Lung (tissue), 12 donors: Measurements from ENCODE around the gene PSMB11. TPM values are rescaled to one million over a fixed set of nuclear protein-coding genes. Genes with fewer than 3 reads are reported as not detected.

Experiments used
- ATAC-seq: fragments of 200-7000 bp; cut with Tn5 transposase; one replicate; pipeline ENCODE4 v1.9.1; 2020; ENCODE audit warnings: moderate number of reproducible peaks; ENCODE audit not compliant: insufficient read depth, low FRiP score
- DNase-seq, 3 donors: peaks; one replicate each; pipeline ENCODE4 v3.0.0-alpha.2; 2013 to 2017
- H3K27ac ChIP-seq, 2 donors: one replicate each; pipeline ENCODE4 v1.5.1; 2013; ENCODE audit warnings: mild to moderate bottlenecking in 2 of 2, moderate library complexity in 2 of 2, control low read depth in 1 of 2, inconsistent platforms in 1 of 2, low read depth in 1 of 2, low read length in 1 of 2
- H3K27me3 ChIP-seq, 3 donors: one replicate each; pipeline ENCODE4 v1.5.1; 2013; ENCODE audit warnings: low read length in 2 of 3; ENCODE audit not compliant: control insufficient read depth in 3 of 3, insufficient read depth in 3 of 3
- H3K36me3 ChIP-seq, 4 donors: one replicate each; pipeline ENCODE4 v1.5.1; 2013; ENCODE audit warnings: low read length in 4 of 4, mild to moderate bottlenecking in 1 of 4, moderate library complexity in 1 of 4; ENCODE audit not compliant: control insufficient read depth in 4 of 4, insufficient read depth in 4 of 4
- H3K4me1 ChIP-seq, 5 donors: one replicate each; pipeline ENCODE4 v1.5.1; 2013; ENCODE audit warnings: low read length in 5 of 5, mild to moderate bottlenecking in 2 of 5, moderate library complexity in 1 of 5; ENCODE audit not compliant: control insufficient read depth in 5 of 5, insufficient read depth in 5 of 5
- H3K4me3 ChIP-seq: one replicate; pipeline ENCODE4 v1.5.1; 2013; ENCODE audit warnings: mild to moderate bottlenecking, control low read depth, moderate library complexity
- H3K9ac ChIP-seq, 2 donors: one replicate each; pipeline ENCODE4 v1.5.1; 2013; ENCODE audit warnings: low read length in 2 of 2, control low read depth in 1 of 2; ENCODE audit not compliant: insufficient read depth in 1 of 2
- H3K9me3 ChIP-seq, 4 donors: one replicate each; pipeline ENCODE4 v1.5.1; 2013; ENCODE audit warnings: low read length in 3 of 4, mild to moderate bottlenecking in 1 of 4, moderate library complexity in 1 of 4; ENCODE audit not compliant: control insufficient read depth in 4 of 4, insufficient read depth in 3 of 4
- WGBS, 2 donors: extraction: QIAGEN DNeasy Blood & Tissue Kit; methylation state at CpG; one replicate each; pipeline ENCODE4 v1.1.7; 2013; 5-methylcytosine and 5-hydroxymethylcytosine counted together
- polyA plus RNA-seq, 2 donors: library from polyadenylated mRNA; stranded (reverse); fragments of 200-250 nt; gene quantifications; one replicate each; pipeline ENCODE4 v1.2.1, GENCODE V29; 2013
- total RNA-seq, 2 donors: library from RNA; depleted of rRNA in 1 of 2; stranded (reverse); fragments of >200 nt in 1 of 2; gene quantifications; one replicate each; pipeline ENCODE4 v1.2.1, GENCODE V29; 2014 to 2021
- TF ChIP-seq, protein P1 (sequence below): IDR thresholded peaks from 2 replicates; pipeline ENCODE4 v1.5.1; 2012; ENCODE audit warnings: mild to moderate bottlenecking; ENCODE audit errors: control extremely low read depth, extremely low read depth
- donor health status: control.
- donor health status: control.
- donor health status: Bipolar disorder and iron deficiency.
- donor health status: healthy.
- donor health status: DM: yes; HTN: yes; CAD: no.

PSMB11 gene
- total and polyA plus RNA-seq, 4 donors: not detected

DNA sequence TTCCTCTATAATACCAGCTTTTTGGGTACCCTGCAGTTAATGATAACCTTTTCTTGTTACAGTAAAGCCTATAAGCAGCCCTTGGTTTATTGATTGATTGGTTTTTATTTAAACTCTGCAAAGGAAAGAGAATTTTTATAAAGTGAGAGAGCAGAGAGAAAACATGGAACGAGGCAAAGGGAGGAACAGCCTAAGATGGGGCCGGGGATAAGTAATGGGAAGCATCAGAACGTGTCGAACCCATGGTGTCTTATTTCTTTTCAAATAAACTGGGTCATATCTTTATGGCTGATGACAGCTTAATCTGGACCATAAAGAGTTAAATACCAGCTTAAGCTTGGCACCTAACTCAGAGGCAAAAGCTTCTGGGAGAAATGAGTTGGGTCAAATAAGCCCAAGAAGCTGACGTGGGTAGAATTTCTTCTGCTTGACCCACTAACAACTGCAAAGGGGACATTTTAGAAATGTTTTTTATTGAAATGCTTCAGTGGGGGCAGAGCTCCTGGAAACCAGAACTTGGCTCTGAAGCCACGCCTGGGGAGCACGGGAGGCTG, 20.0 kb upstream of the PSMB11 start:
- no peak for DNase-seq

GRCh38 chr14:23023022-23023794, 18.8 kb upstream of the PSMB11 start:
- Histone ChIP-seq H3K27me3 (no peaks in the 10 kb centered on the region), H3K4me3 (no peak overlapping the region), H3K9me3 (no peaks in the 10 kb centered on the region), H3K27ac (no peak overlapping the region), H3K36me3 (peaks cover 0 to 13% (median 3%) of the 10 kb centered on the region in 4 donors), H3K4me1 (peaks cover 0 to 16% (median 0%) of the 10 kb centered on the region in 5 donors), H3K9ac (no peak overlapping the region)
- ATAC-seq: no peak
- WGBS, 2 donors: 85 to 88% methylated on average over 8 of the region's 8 CpGs
- TF ChIP-seq, protein P1, sequence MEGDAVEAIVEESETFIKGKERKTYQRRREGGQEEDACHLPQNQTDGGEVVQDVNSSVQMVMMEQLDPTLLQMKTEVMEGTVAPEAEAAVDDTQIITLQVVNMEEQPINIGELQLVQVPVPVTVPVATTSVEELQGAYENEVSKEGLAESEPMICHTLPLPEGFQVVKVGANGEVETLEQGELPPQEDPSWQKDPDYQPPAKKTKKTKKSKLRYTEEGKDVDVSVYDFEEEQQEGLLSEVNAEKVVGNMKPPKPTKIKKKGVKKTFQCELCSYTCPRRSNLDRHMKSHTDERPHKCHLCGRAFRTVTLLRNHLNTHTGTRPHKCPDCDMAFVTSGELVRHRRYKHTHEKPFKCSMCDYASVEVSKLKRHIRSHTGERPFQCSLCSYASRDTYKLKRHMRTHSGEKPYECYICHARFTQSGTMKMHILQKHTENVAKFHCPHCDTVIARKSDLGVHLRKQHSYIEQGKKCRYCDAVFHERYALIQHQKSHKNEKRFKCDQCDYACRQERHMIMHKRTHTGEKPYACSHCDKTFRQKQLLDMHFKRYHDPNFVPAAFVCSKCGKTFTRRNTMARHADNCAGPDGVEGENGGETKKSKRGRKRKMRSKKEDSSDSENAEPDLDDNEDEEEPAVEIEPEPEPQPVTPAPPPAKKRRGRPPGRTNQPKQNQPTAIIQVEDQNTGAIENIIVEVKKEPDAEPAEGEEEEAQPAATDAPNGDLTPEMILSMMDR: no peak
- DNase-seq: no peak

More for the DNA sequence above, 20.0 kb upstream of the PSMB11 start:
- H3K4me1 ChIP-seq: peaks cover 0 to 16% (median 0%) of the 10 kb centered on the region in 5 donors
- peaks cover 0 to 13% (median 2%) of the 10 kb centered on the region in 4 donors for H3K36me3 ChIP-seq
- no peaks in the 10 kb centered on the region for H3K9me3 ChIP-seq
- no peak overlapping the region for H3K9ac ChIP-seq
- 72 to 79% methylated on average over 7 of the region's 7 CpGs for WGBS, 2 donors
- ATAC-seq: no peak
- no peak overlapping the region for H3K4me3 ChIP-seq
- no peaks in the 10 kb centered on the region for H3K27me3 ChIP-seq
- no peak overlapping the region for H3K27ac ChIP-seq
- TF ChIP-seq, protein P1: no peak

DNA sequence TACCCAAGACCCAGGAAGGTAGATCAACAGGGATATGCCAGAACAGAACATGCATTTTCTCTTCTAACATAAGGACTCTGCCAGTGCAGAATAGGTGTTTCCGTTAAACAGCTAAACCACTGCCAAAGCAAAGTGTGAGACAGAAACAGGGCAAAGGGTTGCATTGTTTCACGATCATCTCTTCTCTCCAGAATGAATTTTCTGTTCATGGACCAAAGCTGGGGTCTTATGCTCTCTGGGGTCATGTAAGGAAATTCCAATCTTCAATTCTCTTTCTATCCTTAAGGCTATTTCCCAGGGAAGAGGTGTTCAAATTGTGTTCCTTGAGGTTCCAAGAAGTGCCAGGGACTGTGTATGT, 18.2 kb upstream of the PSMB11 start:
- no peak overlapping the region for H3K9ac ChIP-seq
- no peak for ATAC-seq
- H3K4me1 ChIP-seq: peaks cover 0 to 16% (median 1%) of the 10 kb centered on the region in 5 donors
- no peaks in the 10 kb centered on the region for H3K27me3 ChIP-seq
- TF ChIP-seq, protein P1: no peak
- H3K36me3 ChIP-seq: peaks cover 0 to 13% (median 5%) of the 10 kb centered on the region in 4 donors
- no peaks in the 10 kb centered on the region for H3K9me3 ChIP-seq
- H3K4me3 ChIP-seq: no peak overlapping the region
- DNase-seq: no peak
- no peak overlapping the region for H3K27ac ChIP-seq
- WGBS, 2 donors: 92 to 96% methylated on average over 2 of the region's 2 CpGs
